BLaER1 treated with 17β-estradiol and CSF1 and Interleukin-3, amounts not matched to agents 10 nM and 100 nM (cell line): Measurements from ENCODE around the gene C10orf71.

ENCODE experiments used
- H3K27ac ChIP-seq, 11 experiments: shearing (Covaris generic); formaldehyde crosslinking; 2 replicates each; pipeline ENCODE4 v1.8.1; 2022
- H3K27me3 ChIP-seq, 11 experiments: shearing (Covaris generic); formaldehyde crosslinking; 2 replicates each; pipeline ENCODE4 v1.8.1; 2022
- H3K36me3 ChIP-seq, 11 experiments: shearing (Covaris generic); formaldehyde crosslinking; 2 replicates each; pipeline ENCODE4 v1.8.1; 2022
- H3K4me1 ChIP-seq, 10 experiments: shearing (Covaris generic); formaldehyde crosslinking; 2 replicates each; pipeline ENCODE4 v1.8.1; 2022
- H3K4me2 ChIP-seq, 11 experiments: shearing (Covaris generic); formaldehyde crosslinking; 2 replicates each; pipeline ENCODE4 v1.8.1; 2022
- H3K4me3 ChIP-seq, 10 experiments: shearing (Covaris generic); formaldehyde crosslinking; 2 replicates each; pipeline ENCODE4 v1.8.1; 2022
- H3K9ac ChIP-seq, 11 experiments: shearing (Covaris generic); formaldehyde crosslinking; 2 replicates each; pipeline ENCODE4 v1.8.1; 2022
- H3K9me3 ChIP-seq, 11 experiments: shearing (Covaris generic); formaldehyde crosslinking; replicated peaks in 1 of 11; 2 replicates each; pipeline ENCODE4 v1.8.1; 2022
- H4K20me1 ChIP-seq, 11 experiments: shearing (Covaris generic); formaldehyde crosslinking; 2 replicates each; pipeline ENCODE4 v1.8.1; 2022
- Cebpa-rat ChIP-seq, 11 experiments: shearing (Covaris generic); IDR thresholded peaks; 2 replicates each; pipeline ENCODE4 v1.8.1; 2022

C10orf71 gene

DNA sequence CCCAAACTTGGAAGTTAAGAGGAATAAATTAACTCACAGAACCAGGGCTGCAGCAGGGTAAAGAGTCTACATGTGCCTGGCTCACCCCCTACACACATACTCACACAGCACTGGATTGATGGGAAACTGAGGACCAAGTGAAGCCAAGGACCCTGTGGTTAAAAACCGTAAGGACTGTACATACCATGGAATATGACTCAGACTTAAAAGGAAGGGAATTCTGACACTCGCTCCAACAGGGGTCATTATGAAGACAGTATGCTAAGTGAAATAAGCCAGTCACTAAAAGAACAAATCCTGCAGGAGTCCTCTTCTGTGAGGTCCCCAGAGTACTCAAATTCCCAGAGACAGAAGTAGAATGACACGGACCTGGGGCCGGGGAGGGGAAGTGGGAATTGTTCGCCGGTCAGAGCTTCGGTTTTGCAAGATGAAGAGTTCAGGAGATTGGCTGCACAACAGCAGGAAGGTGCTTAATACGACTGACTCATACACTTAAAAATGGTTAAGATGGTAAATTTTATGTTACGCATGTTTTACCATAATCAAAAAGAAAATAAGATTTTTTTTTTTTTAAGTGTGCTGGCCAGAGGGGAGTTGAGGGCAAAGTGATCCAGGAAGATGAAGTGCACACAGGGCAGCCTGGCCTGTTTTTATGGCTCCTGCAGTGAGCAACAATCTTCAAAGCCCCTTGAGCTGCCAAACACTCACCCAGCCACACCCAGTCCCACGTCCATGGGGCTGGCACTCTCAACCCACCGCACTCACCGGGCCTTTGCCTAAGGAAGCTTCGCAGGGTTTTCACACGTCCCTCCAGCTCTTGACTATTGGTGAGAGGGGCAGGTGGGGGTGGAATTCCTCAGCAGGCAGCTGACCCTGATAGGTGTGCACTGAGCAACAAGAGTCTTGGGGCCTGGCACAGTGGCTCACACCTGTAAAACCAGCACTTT is 70.5 kb downstream of the C10orf71 start:
- peak overlapping the region in 7 of 11 experiments; percentile 68 to 84 (median 75); a peak in 14 of 22 replicates for H3K4me2 ChIP-seq
- no peaks in the 10 kb centered on the region for H3K36me3 ChIP-seq
- H3K27ac ChIP-seq, result no peak overlapping the region
- H4K20me1 ChIP-seq, result no peaks in the 10 kb centered on the region
- H3K4me3 ChIP-seq, result no peak overlapping the region
- no peak overlapping the region for H3K9ac ChIP-seq
- H3K27me3 ChIP-seq, result no peaks in the 10 kb centered on the region
- no peaks in the 10 kb centered on the region for H3K9me3 ChIP-seq
- H3K4me1 ChIP-seq, result peaks cover 0 to 43% (median 35%) of the 10 kb centered on the region in 10 experiments; a peak in 16 of 20 replicates
- TF ChIP-seq Cebpa-rat (IDR thresholded peaks at IDR 0.05), result no peak

DNA sequence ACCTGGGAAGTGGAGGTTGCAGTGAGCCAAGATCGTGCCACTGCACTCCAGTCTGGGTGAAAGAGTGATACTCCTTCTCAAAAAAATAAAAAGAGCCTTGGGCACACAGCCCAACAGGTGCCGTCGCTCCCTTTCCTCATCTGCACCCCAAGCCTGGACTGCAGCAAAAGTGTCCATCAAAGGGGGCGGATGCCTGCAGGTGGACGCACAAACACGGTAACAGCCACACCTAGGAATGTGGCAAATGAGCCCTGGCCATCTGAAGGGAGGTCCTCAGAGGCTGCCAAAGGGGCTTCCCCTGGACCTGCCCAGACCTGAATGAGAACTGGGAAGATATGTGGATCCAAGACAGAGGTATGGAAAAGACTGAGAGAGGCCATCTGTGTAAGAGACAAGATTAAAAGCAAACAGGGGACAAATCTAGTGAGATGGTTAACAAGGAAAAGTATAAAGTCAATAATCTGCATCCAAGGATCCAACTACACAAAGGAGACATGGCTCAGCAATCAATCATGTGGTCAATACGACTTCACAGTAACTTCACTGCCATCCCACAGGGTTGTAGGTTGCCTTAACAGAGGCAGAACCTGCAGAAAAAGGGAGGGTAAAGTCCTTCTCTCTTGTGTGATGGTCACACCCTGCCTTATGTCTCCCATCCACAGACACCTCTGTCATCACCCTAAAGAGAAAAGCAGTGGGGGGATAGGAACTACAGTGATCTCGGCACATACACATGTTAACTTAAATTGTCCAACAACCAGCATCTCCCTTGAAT is 71.5 kb downstream of the C10orf71 start:
- no peaks in the 10 kb centered on the region for H3K36me3 ChIP-seq
- no peaks in the 10 kb centered on the region for H3K9me3 ChIP-seq
- no peak overlapping the region for H3K4me3 ChIP-seq
- no peak overlapping the region for H3K9ac ChIP-seq
- H3K4me2 ChIP-seq, result no peak overlapping the region
- H3K27me3 ChIP-seq, result no peaks in the 10 kb centered on the region
- H3K27ac ChIP-seq, result no peak overlapping the region
- no peak for TF ChIP-seq Cebpa-rat (IDR thresholded peaks at IDR 0.05)
- H3K4me1 ChIP-seq, result peaks cover 0 to 34% (median 27%) of the 10 kb centered on the region in 10 experiments; a peak in 16 of 20 replicates
- no peaks in the 10 kb centered on the region for H4K20me1 ChIP-seq

DNA sequence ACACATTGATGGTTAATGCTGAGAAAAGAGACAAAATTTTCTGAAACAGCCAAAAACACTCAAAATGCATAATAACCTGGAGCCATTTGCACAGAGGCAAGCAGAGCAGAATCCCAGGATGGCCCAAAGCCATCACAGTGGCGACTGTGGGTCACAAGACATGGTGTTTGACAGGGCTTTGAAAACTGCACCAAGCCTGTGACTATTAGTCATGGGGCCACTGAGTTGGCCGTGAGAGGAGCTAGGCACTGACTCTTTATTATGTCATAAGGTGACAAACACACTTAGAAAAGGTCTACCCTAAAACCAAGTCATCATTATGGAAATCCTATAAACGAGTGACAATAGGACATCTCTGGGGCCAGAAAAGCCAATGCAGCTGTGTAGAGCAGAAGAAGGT is 73.0 kb downstream of the C10orf71 start:
- no peak overlapping the region for H3K4me3 ChIP-seq
- no peak overlapping the region for H3K27ac ChIP-seq
- no peaks in the 10 kb centered on the region for H3K9me3 ChIP-seq
- H4K20me1 ChIP-seq, result no peaks in the 10 kb centered on the region
- H3K4me2 ChIP-seq, result no peak overlapping the region
- no peaks in the 10 kb centered on the region for H3K27me3 ChIP-seq
- no peaks in the 10 kb centered on the region for H3K36me3 ChIP-seq
- no peak overlapping the region for H3K9ac ChIP-seq
- H3K4me1 ChIP-seq, result peaks cover 0 to 25% (median 20%) of the 10 kb centered on the region in 10 experiments; a peak in 16 of 20 replicates
- no peak for TF ChIP-seq Cebpa-rat (IDR thresholded peaks at IDR 0.05)

DNA sequence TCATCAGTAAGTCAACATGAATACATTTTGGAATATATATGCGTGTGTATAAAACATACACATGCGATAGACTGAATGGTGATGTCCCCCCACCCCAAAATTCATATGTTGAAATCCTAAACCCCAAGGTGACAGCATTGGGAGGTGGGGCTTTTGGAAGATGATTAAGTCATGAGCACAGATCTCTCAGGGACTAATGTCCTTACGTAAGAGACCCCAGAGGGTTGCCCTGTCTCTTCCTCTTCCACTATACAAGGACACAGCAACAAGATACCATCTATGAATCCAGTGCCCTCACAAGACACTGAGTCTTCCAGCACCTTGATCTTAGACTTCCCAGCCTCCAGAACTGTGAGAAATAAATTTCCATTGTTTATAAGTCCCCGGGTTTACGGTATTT is 74.4 kb downstream of the C10orf71 start:
- no peak overlapping the region for H3K4me3 ChIP-seq
- no peaks in the 10 kb centered on the region for H4K20me1 ChIP-seq
- no peaks in the 10 kb centered on the region for H3K27me3 ChIP-seq
- H3K9ac ChIP-seq, result no peak overlapping the region
- H3K27ac ChIP-seq, result no peak overlapping the region
- TF ChIP-seq Cebpa-rat (IDR thresholded peaks at IDR 0.05), result no peak
- peaks cover 0 to 14% (median 10%) of the 10 kb centered on the region in 10 experiments; a peak in 16 of 20 replicates for H3K4me1 ChIP-seq
- no peaks in the 10 kb centered on the region for H3K36me3 ChIP-seq
- H3K9me3 ChIP-seq, result no peaks in the 10 kb centered on the region
- peak overlapping the region in 1 of 11 experiments; percentile 35; a peak in 2 of 22 replicates for H3K4me2 ChIP-seq

DNA sequence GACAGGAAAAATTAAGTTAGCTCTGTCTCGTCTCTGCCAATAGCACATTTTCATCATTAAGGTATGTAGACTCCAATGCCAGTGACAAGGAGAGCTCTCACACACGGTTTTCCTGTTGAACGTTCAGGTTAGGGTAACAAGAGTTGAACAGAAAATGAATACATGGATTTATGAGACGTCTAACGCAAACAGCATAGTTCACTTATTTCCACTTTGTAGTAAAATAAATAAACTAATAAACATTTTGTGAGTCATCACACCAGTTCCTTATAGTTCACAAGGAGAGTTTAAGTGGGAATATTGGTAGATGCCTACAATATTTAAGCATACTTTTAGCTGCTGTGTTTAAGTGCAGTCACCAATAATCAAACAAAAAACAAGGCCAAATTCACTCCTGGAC is 75.8 kb downstream of the C10orf71 start:
- no peak overlapping the region for H3K27ac ChIP-seq
- H3K36me3 ChIP-seq, result no peaks in the 10 kb centered on the region
- no peaks in the 10 kb centered on the region for H3K9me3 ChIP-seq
- peaks cover 0 to 4% (median 0%) of the 10 kb centered on the region in 10 experiments; a peak in 2 of 20 replicates for H3K4me1 ChIP-seq
- no peaks in the 10 kb centered on the region for H4K20me1 ChIP-seq
- no peak for TF ChIP-seq Cebpa-rat (IDR thresholded peaks at IDR 0.05)
- H3K4me2 ChIP-seq, result no peak overlapping the region
- H3K27me3 ChIP-seq, result no peaks in the 10 kb centered on the region
- H3K9ac ChIP-seq, result no peak overlapping the region
- H3K4me3 ChIP-seq, result no peak overlapping the region

DNA sequence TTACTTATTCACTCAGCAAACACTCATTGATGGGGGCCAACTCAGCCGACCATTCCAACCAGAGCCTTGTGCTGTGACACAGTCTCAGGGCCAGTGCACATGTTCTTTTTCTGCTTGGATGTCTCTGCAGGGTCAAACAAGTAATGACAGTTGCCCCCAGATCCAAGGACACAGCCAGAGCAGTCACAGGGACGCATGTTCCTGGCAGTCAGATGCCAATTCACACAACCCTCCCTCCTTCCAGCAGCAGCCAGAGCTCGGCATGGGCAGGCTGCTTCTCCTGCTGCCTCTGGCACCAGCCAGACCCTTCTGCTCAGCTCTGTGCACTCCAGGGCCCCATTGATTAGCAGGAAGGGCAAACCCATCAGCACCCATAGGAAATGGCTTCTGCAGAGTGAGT is 76.6 kb downstream of the C10orf71 start:
- H3K9ac ChIP-seq, result no peak overlapping the region
- H3K27me3 ChIP-seq, result no peaks in the 10 kb centered on the region
- no peak overlapping the region for H3K4me3 ChIP-seq
- no peaks in the 10 kb centered on the region for H3K36me3 ChIP-seq
- peaks cover 0 to 4% (median 0%) of the 10 kb centered on the region in 10 experiments; a peak in 2 of 20 replicates for H3K4me1 ChIP-seq
- no peak for TF ChIP-seq Cebpa-rat (IDR thresholded peaks at IDR 0.05)
- no peaks in the 10 kb centered on the region for H4K20me1 ChIP-seq
- H3K4me2 ChIP-seq, result no peak overlapping the region
- H3K9me3 ChIP-seq, result no peaks in the 10 kb centered on the region
- H3K27ac ChIP-seq, result no peak overlapping the region
